ENCODE data around the gene CARNS1. TPM values are rescaled to one million over a fixed set of nuclear protein-coding genes. Genes with fewer than 3 reads are reported as not detected.

CARNS1 gene
- total RNA-seq, 1 experiment from 2014 or later: 1.1 TPM

DNA sequence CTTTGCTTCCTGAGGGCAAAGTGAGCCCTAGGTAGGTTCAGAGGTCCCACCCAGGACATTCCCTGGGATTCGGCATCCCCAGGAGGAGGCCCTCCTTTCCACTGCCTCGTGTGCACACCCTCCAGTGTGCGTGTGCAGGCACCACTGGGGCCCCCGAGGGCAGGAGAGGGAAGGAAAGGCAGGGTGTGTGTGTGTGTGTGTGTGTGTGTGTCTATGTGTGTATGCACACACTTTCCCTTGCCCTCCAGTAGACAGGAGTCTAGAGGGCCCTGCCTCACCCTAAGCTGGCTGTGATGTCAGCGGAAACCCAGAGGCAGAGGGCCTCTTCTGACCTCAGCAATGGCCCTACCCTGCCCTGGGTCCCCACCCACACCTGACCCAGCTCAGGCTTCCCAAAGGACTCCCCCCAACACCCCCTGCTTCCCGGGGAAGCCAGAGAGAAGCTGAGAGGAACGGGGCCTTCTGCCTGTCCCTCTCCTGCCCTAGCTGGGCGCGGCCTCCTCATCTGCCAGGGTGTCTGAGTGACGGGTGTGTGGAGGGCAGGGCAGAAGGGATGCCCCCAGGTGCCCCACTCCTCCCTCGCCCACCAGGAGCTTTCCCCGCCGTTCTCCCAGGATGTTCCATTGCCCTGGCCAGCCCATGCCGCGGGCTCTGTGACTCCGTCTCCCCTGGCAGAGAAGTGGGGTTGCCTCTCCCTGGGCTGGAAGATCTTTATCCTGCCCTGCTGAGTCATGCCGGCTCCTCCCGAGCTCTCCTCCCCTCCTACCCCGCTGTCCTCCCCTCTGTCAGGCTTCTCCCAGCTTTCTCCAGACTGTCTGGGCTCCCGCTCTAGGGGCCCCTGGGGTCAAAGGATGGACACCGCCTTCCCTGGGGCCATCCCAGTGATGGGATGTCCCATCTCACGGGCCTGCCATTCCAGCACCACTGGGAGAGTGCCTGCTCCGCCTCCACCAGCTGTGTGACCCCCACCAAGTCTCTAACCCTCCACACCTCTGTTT lies 36.1 kb upstream of the CARNS1 start:
- Histone ChIP-seq H3K56ac (ENCODE audit: insufficient read length, low read depth, low read length) (no peak overlapping the region), H3K4ac (ENCODE audit: low read depth, low read length) (no peak overlapping the region), H3K79me1 (ENCODE audit: insufficient read depth, low read depth, low read length, poor library complexity, severe bottlenecking) (no peaks in the 10 kb centered on the region), H3K18ac (ENCODE audit: insufficient read length, low read depth, low read length) (no peak overlapping the region), H2BK120ac (ENCODE audit: low read depth, low read length, poor library complexity, severe bottlenecking) (no peak overlapping the region), H3K79me2 (ENCODE audit: insufficient read depth, low read length) (no peaks in the 10 kb centered on the region), H3K23ac (ENCODE audit: insufficient read length, low read depth, low read length) (no peak overlapping the region), H3K4me2 (ENCODE audit: insufficient read depth, insufficient read length, low read length) (no peak overlapping the region), H4K8ac (replicated peaks; ENCODE audit: insufficient read length, low read depth, low read length) (no peak overlapping the region), H2AFZ (ENCODE audit: low read length) (no peak overlapping the region), H3K23me2 (ENCODE audit: insufficient read length, low read depth, low read length, poor library complexity, severe bottlenecking) (peaks cover 11% of the 10 kb centered on the region), H4K20me1 (ENCODE audit: control insufficient read depth, insufficient read depth, insufficient read length) (no peaks in the 10 kb centered on the region), H3K27ac (ENCODE audit: insufficient read length, low read depth, low read length) (no peak overlapping the region), H3K14ac (ENCODE audit: insufficient read depth, low read length) (no peak overlapping the region; the same call in 1 of the 2 replicates), H3K4me1 (ENCODE audit: insufficient read depth, low read length) (no peaks in the 10 kb centered on the region), H4K5ac (ENCODE audit: insufficient read length, low read depth, low read length) (no peak overlapping the region), H2BK5ac (ENCODE audit: insufficient read length, low read length) (no peak overlapping the region), H3T11ph (ENCODE audit: low read length) (no peak overlapping the region), H2AK5ac (ENCODE audit: insufficient read length, low read length) (no peak overlapping the region), H2BK20ac (ENCODE audit: low read depth, low read length, poor library complexity, severe bottlenecking) (no peak overlapping the region), H3K27me3 (ENCODE audit: insufficient read depth, low read length) (peaks cover 8% of the 10 kb centered on the region; the same call in 1 of the 2 replicates), H3K9me3 (ENCODE audit: control insufficient read depth, low read depth, low read length) (no peaks in the 10 kb centered on the region), H2BK12ac (ENCODE audit: insufficient read length, low read depth, low read length) (no peak overlapping the region), H4K91ac (ENCODE audit: insufficient read length, low read depth, low read length) (no peak overlapping the region), H2BK15ac (ENCODE audit: low read depth, low read length) (no peak overlapping the region), H3K9ac (ENCODE audit: extremely low read depth, insufficient read length, low read length) (no peak overlapping the region)
- Mint-ChIP-seq H3K36me3 (ENCODE audit: insufficient read depth in 1 of 3, low read depth in 3 of 3) (no peaks in the 10 kb centered on the region), H3K9me3 (no peaks in the 10 kb centered on the region; a peak in 1 of 5 replicates), H3K27ac (no peak overlapping the region), H3K4me1 (peaks cover 35 to 43% of the 10 kb centered on the region in 2 experiments), H3K4me3 (no peak overlapping the region; a peak in 1 of 5 replicates), H3K27me3 (ENCODE audit: low read depth) (peaks cover 65% of the 10 kb centered on the region)
- DNase-seq: no peak
- TF ChIP-seq CTCF (conservative IDR thresholded peaks at IDR 0.05): no peak
- no CpG with 5 or more reads among the region's 23 CpGs for WGBS (ENCODE audit: extremely low coverage, insufficient read length, low lambda C conversion rate)
